Cortex of kidney (tissue), 1 donor: ENCODE measurements around the gene ESYT2.

ENCODE experiments used
- DNase-seq: peaks from one replicate; lab custom pipeline; 2025; lab: John Stamatoyannopoulos, UW

ESYT2 gene

DNA sequence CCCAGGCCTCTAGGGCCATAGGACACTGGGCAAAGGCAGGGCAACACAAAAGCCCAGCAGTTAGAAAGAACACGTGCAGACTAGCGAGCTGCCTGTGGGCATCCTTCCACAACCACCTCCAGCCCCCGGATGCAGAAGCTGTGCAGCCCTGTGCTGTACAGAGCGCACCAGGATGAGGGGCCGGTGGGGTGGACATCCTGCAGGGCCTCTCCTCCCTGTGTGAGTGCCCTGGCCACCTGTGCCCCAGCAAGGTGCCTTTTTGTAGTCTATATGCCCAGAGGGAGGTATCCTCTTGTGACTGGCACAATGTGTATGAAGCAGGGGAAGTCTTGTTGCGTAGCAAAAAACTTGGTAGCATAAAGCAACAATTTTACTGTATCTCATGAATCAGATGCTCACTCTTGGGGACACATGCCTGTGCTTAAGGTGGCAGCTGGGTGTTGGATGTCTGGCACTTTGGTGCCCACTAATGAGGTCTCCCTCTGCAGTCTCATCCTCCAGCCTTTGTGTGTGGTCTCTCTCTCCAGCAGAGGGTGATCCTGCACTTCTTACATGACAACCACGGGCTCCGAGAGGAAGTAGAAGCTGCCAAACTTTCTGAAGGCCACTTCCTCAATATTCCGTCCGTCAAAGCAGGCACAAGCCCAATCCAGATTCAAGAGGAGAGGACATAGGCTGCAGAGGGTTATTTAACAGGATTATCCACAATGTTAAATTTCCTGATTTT lies 133.4 kb downstream of the ESYT2 start:
- no peak for DNase-seq

DNA sequence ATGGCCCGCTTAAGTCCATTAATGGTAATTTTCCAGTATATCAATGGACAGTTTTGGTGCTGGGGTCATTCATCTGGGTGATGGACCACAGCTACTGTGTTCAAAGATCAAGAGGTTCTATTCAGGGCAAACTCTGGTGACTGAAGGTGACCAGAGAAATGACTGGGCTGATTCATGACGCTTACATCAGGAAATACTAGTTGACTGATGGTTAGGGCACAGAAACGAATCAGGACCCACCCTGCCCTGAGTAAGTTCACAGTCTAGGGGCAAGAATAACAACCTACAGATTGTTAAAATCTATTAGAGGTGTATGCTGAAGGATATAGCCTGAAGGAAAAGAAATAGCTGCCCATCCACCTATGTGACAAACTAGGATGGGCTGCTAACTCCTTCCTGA lies 134.3 kb downstream of the ESYT2 start:
- DNase-seq, result no peak

DNA sequence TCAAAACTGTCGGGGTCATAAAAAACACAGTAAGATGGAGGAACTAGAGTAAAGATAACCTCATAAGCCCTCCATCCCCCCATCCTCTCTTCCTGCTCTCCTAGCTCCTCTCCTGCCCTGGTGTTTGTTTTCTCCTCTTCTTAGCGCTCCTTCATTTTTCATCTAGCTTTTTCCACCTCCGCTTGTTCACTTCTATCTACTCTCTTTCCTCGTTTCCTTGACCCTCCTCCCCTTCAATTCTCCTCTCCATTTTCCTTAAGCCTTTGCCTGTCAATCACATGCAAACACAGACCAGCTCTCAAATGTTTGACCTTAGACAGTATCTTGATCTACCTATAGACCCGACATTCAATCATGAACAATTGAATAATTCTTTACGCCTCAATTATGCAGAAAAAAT lies 134.7 kb downstream of the ESYT2 start:
- no peak for DNase-seq

DNA sequence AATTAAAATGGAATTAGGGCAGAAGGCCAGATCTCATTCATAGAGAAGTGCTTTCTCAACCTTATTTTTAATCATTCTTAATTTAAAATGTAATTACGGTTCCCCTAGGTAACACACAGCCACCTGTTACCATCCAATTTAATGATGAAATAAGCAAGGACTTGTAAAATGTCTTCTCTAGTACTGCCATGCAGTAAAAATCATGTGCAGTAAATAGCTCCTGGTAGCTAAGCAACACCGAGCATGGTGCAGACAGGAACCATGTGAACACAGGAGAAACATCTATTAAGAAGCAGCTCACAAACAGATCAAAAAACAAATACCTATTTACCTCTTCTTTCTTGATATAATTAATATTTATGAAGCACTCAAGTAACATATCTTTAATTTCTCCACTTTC lies 139.8 kb downstream of the ESYT2 start:
- DNase-seq, result no peak

DNA sequence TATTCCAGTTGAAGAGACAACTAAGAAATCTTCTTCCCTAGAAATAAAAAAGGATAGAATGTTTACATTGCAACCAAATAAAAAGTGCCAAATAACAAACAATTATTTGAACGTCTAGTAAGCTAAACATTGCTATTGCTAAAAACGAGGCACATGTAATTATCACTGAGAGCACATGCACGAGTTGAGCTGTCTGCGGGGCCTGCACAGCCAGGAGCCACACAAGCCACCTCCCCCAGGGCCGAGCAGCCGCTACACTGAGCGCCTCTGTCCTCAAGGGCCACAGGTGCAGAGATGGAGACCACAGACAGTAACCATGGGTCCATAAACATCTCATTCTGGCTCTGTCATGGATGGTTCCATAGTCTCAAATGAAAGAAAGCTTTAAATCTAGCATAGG lies 141.9 kb downstream of the ESYT2 start:
- DNase-seq, result no peak

DNA sequence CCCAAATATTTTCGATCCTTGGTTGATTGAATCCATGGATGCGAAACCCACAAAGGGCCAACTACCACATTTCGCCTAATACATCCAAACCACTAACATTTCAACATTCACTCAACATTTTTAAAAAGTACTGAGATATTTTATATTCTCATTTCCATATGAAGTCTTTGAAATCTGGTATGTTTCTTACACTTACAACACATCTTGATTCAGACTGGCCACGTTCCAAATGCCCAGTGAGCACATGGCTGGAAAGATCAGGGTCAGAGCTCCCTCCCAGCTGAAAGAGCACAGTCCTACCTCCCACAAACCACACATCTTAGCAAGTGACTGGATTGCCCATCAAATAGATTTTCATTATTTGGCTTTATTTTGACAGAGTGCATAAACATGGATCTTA lies 143.6 kb downstream of the ESYT2 start:
- DNase-seq, result no peak

DNA sequence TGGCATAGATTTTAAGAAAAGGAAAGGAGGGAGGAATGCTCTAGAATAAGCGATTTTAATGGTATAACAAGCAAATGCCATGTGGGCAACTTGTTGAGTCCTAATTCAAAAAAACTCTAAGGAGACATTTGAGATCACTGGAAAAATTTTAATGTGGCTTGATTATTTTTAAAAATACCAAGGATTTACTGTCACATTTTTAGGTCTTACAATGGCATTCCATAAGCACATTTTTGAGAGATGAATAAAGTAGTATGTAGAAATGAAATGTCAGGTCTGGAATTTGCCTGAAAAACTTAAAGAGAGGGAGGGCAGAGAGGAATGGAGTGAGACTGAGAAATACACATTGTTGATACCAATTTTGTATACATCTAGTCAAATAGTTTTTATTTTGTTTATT lies 145.0 kb downstream of the ESYT2 start:
- DNase-seq, result no peak

DNA sequence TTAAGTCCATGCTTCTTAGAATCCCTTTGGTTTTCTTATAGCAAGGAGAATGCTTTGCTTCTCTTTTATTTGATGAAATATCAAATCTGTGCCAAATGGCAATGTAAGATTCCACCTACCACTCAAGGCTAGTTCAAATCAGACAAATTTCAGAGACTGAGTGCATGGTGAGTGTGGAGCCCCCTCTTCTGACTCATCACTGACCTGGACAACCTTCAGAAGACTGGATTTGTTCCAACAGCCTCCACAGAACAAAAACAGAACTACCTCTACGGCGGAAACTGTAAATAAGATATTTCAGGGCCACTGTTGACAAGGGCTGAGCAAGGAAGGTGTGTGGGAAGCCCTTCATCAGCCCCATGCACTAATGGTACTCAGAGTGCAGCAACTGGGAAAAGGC lies 145.8 kb downstream of the ESYT2 start:
- no peak for DNase-seq

DNA sequence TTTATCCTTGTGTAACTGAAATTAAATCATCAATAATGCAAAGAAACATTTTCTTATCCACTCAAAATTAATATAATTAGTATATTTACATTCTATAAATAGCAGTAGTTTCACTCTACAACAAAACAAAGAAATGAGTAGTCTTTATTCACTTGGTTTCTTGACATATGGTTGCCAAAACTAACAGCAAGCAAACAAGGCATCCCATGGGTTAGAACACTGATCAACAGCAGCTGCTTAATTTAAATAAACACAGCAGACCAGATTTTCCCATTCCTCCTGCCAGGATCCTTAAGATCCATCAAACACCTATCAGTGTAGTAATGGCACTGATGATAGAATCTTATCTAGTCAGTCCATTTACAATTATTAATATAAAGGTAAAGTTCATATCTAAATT lies 146.9 kb downstream of the ESYT2 start:
- no peak for DNase-seq
